Kidney glomerular epithelial cell (primary cell): ENCODE results near the gene DAZL.

Experiments
- DNase-seq: peaks from one replicate; lab custom pipeline; 2025; lab: John Stamatoyannopoulos, UW

Gene DAZL

GRCh38 chr3:16543242-16543864, 61.9 kb downstream of the DAZL start:
- no peak for DNase-seq

DNA sequence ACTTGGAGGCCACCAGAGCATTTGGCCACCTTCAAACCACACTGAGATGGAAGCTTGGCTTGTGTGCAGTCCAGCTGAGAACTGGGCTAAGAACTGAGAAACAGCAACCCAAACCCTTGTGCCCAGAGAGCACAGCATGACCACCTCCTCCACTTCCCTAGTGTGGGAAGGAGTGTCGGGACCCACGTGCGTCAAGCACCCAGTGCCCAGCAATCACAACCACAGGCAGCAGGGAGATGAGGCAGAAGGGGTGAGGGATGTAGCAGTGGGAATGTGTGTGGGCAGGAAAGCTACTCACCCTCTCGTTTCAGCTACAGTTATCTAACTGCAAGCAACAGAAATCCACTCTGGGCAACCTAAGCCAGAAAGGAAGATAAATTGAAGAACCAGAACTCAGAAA, 66.7 kb downstream of the DAZL start:
- peak; percentile 0 for DNase-seq

- no peak for DNase-seq
Observed at GRCh38 chr3:16536996-16537395, 68.2 kb downstream of the DAZL start.
